Naive thymus-derived CD4-positive, alpha-beta T cell (primary cell): Measurements from ENCODE around the gene FCHSD2. TPM values are rescaled to one million over a fixed set of nuclear protein-coding genes. Genes with fewer than 3 reads are reported as not detected.

Source experiments
- ATAC-seq: fragments of 150-1000 bp; cut with Tn5 transposase; 2 replicates; pipeline ENCODE4 v1.10.0; 2021; ENCODE audit warnings: mild to moderate bottlenecking, moderate library complexity
- CTCF ChIA-PET: fragments of 350-600 bp; sonication (Branson Sonifier 250); formaldehyde crosslinking; loops from one replicate; lab custom pipeline; 2021; ENCODE audit warnings: antibody characterized with exemption; lab: Charles Lee
- POLR2A ChIA-PET: fragments of 350-600 bp; sonication (Branson Sonifier 250); formaldehyde crosslinking; loops from one replicate; lab custom pipeline; 2021; ENCODE audit warnings: antibody characterized with exemption, inconsistent platforms; lab: Charles Lee
- DNase-seq, 9 donors: peaks; one replicate each; pipeline versions ENCODE4 v3.0.0 to v3.0.0-alpha.2; 2020 to 2022; ENCODE audit warnings: mixed read lengths in 1 of 9
- H3K27ac ChIP-seq: one replicate; pipeline ENCODE4 v1.7.0; 2013; ENCODE audit warnings: mild to moderate bottlenecking, low read depth, low read length, moderate library complexity
- H3K27me3 ChIP-seq, 2 donors: one replicate each; pipeline ENCODE4 v1.7.0; 2013; ENCODE audit warnings: low read length in 2 of 2, mild to moderate bottlenecking in 2 of 2, moderate library complexity in 2 of 2; ENCODE audit not compliant: control insufficient read depth in 2 of 2, insufficient read depth in 2 of 2
- H3K36me3 ChIP-seq, 3 experiments: 1 replicate in 2 of 3; 2 replicates in 1 of 3; pipeline ENCODE4 v1.7.0; 2013; ENCODE audit warnings: low read length in 3 of 3, mild to moderate bottlenecking in 3 of 3, moderate library complexity in 1 of 3; ENCODE audit not compliant: insufficient read depth in 3 of 3, control insufficient read depth in 2 of 3
- H3K4me1 ChIP-seq, 2 donors: one replicate each; pipeline ENCODE4 v1.7.0; 2013; ENCODE audit warnings: low read length in 2 of 2, mild to moderate bottlenecking in 2 of 2, moderate library complexity in 1 of 2; ENCODE audit not compliant: control insufficient read depth in 2 of 2, insufficient read depth in 2 of 2
- H3K4me3 ChIP-seq: 2 replicates; pipeline ENCODE4 v1.7.0; 2013; ENCODE audit warnings: mild to moderate bottlenecking, low read length
- H3K9me3 ChIP-seq, 3 experiments: 1 replicate in 2 of 3; 2 replicates in 1 of 3; pipeline ENCODE4 v1.7.0; 2013; ENCODE audit warnings: low read length in 3 of 3; ENCODE audit not compliant: control insufficient read depth in 2 of 3
- H3K27ac Mint-ChIP-seq, 9 donors: one replicate each; pipeline ENCODE4 v1.8.0; 2020 to 2022; ENCODE audit warnings: mixed read lengths in 9 of 9, mild to moderate bottlenecking in 8 of 9, moderate library complexity in 5 of 9, inconsistent platforms in 2 of 9
- H3K27me3 Mint-ChIP-seq, 5 donors: one replicate each; pipeline ENCODE4 v1.8.0; 2021 to 2022; ENCODE audit warnings: mixed read lengths in 5 of 5, mild to moderate bottlenecking in 1 of 5
- H3K36me3 Mint-ChIP-seq, 5 donors: one replicate each; pipeline ENCODE4 v1.8.0; 2020 to 2022; ENCODE audit warnings: mixed read lengths in 5 of 5, mild to moderate bottlenecking in 3 of 5, inconsistent platforms in 1 of 5
- H3K4me1 Mint-ChIP-seq, 7 donors: one replicate each; pipeline ENCODE4 v1.8.0; 2020 to 2022; ENCODE audit warnings: mixed read lengths in 7 of 7, mild to moderate bottlenecking in 3 of 7, inconsistent platforms in 1 of 7
- H3K4me3 Mint-ChIP-seq, 10 donors: one replicate each; pipeline ENCODE4 v1.8.0; 2020 to 2022; ENCODE audit warnings: mild to moderate bottlenecking in 10 of 10, mixed read lengths in 10 of 10, moderate library complexity in 6 of 10, inconsistent platforms in 2 of 10
- H3K9me3 Mint-ChIP-seq, 11 donors: one replicate each; pipeline ENCODE4 v1.8.0; 2020 to 2022; ENCODE audit warnings: mixed read lengths in 11 of 11, mild to moderate bottlenecking in 4 of 11, inconsistent platforms in 1 of 11, moderate library complexity in 1 of 11
- intact Hi-C, 2 donors: fragments of 100-400 bp; cut with micrococcal nuclease; formaldehyde crosslinking; loops; one replicate each; pipeline ENCODE4 v1.15.1; 2023
- polyA plus RNA-seq, 2 donors: library from polyadenylated mRNA; unstranded; fragments of 300-500 nt; fragmentation: Illumina TruSeq; gene quantifications; one replicate each; pipeline ENCODE4 v1.2.3, GENCODE V29; 2021
- total RNA-seq, 6 experiments: library from RNA in 5 of 6; stranded (reverse) in 5 of 6; gene quantifications; 1 replicate in 5 of 6; 2 replicates in 1 of 6; pipeline ENCODE4 v1.2.3 and lab custom pipeline; 2021 to 2026

The FCHSD2 gene
- total and polyA plus RNA-seq, 7 experiments from 2014 or later, result 18.3 to 69.9 (median 48.6) TPM

DNA sequence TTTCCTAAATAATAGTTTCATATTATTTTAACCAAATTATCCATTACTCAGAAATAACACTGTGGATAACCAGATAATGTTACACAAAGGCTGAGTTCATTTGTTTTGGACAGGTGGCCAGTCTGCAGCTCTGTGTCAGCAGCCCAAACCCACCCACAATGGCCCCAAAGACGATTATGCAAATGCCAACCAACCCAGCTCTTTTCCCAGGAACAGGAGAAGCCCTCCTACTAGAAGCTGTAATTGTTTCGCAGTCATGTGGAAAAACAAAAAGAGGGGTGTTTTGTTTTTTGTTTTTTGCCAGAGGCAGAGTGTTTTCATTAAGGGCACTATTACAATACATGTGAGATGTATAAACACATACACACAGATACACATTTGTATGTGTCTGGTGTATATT is 102.1 kb downstream of the FCHSD2 start:
- H3K27me3 Mint-ChIP-seq, result no peaks in the 10 kb centered on the region
- H3K36me3 ChIP-seq, result no peaks in the 10 kb centered on the region
- peaks cover 3 to 4% of the 10 kb centered on the region in 2 donors for H3K4me1 ChIP-seq
- no peak overlapping the region for H3K4me3 ChIP-seq
- H3K36me3 Mint-ChIP-seq, result peaks cover 0 to 25% (median 10%) of the 10 kb centered on the region in 5 donors
- no peak overlapping the region for H3K27ac ChIP-seq
- DNase-seq (no peak), ATAC-seq (no peak)
- H3K27me3 ChIP-seq, result no peaks in the 10 kb centered on the region
- H3K4me3 Mint-ChIP-seq, result no peak overlapping the region
- intact Hi-C loops, result loop anchor here in 1 of 2 donors (10.0 kb wide), 1 partner anchor 55 kb away; no protein-coding TSS in a partner anchor
- peaks cover 0 to 3% (median 0%) of the 10 kb centered on the region in 11 donors for H3K9me3 Mint-ChIP-seq
- POLR2A ChIA-PET, result no interaction called here
- peak overlapping the region in 1 of 9 donors; percentile 10 for H3K27ac Mint-ChIP-seq
- no peaks in the 10 kb centered on the region for H3K9me3 ChIP-seq
- CTCF ChIA-PET, result interaction anchor here (0.6 kb wide), 1 partner anchor 15 kb away, joined by 3 read pairs; no protein-coding TSS in a partner anchor
- peaks cover 0 to 29% (median 19%) of the 10 kb centered on the region in 7 donors for H3K4me1 Mint-ChIP-seq

DNA sequence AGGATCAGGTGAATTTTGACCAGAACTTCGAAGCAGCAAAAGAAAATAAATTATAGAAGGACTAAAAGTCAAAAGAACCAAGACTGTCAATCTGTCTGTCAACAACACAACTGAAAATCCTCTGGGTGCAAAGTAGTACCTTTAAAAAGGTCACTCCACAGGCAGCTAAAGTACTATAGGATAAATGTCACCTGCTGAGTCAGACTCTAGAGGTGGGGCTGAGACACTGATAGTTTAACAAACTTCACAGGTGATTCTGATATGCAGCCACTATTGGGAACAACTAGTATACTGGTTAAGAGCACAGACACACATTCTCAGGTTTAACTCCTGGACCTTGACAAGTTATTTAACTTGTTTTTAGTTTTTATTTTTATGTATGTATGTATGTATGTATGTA is 107.3 kb downstream of the FCHSD2 start:
- Mint-ChIP-seq H3K4me3 (peak overlapping the region; percentile 17 to 83 (median 72)), H3K9me3 (peaks cover 0 to 6% (median 0%) of the 10 kb centered on the region in 11 donors), H3K27me3 (no peaks in the 10 kb centered on the region), H3K4me1 (peaks cover 23 to 70% (median 57%) of the 10 kb centered on the region in 7 donors), H3K36me3 (peaks cover 0 to 26% (median 7%) of the 10 kb centered on the region in 5 donors), H3K27ac (peak overlapping the region; percentile 61 to 90 (median 78))
- peak; percentile 31 for ATAC-seq
- Histone ChIP-seq H3K27me3 (no peaks in the 10 kb centered on the region), H3K4me3 (peak overlapping the region; percentile 22), H3K4me1 (peaks cover 8 to 20% of the 10 kb centered on the region in 2 donors), H3K36me3 (no peaks in the 10 kb centered on the region), H3K9me3 (no peaks in the 10 kb centered on the region), H3K27ac (no peak overlapping the region)
- intact Hi-C loops, result loop anchor here (1.0 to 10.0 kb wide), 5 partner anchors 64 to 312 kb away; partner anchors contain the start of gene FCHSD2 (in 2 of the 2)
- POLR2A ChIA-PET, result interaction anchor here (0.7 to 1.4 kb wide), 6 partner anchors 11 to 108 kb away, joined by 3 to 4 read pairs (median 3); partner anchors contain the start of gene FCHSD2
- no peak for DNase-seq
- CTCF ChIA-PET, result interaction anchor here (1.4 kb wide), 1 partner anchor 9 kb away, joined by 3 read pairs; no protein-coding TSS in a partner anchor

DNA sequence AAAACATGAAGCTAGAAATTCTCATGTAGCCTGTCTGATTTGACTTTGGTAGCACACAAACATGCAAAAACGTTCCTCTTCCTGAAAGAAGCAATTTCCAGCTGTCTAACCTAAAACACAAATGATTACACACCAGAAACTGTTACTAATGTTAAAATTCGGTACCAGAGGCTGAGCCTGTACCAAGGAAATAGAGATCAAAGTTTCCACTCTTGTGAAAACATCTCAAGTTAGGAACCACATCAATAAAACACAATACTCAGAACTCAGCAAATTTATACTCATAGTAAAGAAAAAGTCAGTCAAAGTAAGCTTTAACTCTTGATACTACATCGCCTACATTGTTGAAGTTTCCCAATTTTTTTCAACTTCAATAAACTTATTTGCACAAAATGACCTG is 107.8 kb downstream of the FCHSD2 start:
- no peaks in the 10 kb centered on the region for H3K27me3 Mint-ChIP-seq
- Histone ChIP-seq H3K27me3 (no peaks in the 10 kb centered on the region), H3K9me3 (no peaks in the 10 kb centered on the region), H3K27ac (no peak overlapping the region), H3K4me1 (peaks cover 8 to 20% of the 10 kb centered on the region in 2 donors), H3K4me3 (peak overlapping the region; percentile 22), H3K36me3 (no peaks in the 10 kb centered on the region)
- H3K9me3 Mint-ChIP-seq, result peaks cover 0 to 10% (median 0%) of the 10 kb centered on the region in 11 donors
- peak; percentile 94 for ATAC-seq
- peaks cover 0 to 30% (median 7%) of the 10 kb centered on the region in 5 donors for H3K36me3 Mint-ChIP-seq
- peaks cover 27 to 74% (median 62%) of the 10 kb centered on the region in 7 donors for H3K4me1 Mint-ChIP-seq
- CTCF ChIA-PET, result interaction anchor here (1.4 kb wide), 1 partner anchor 9 kb away, joined by 3 read pairs; no protein-coding TSS in a partner anchor
- peak overlapping the region; percentile 61 to 90 (median 78) for H3K27ac Mint-ChIP-seq
- peak in 7 of 9 donors; percentile 25 to 80 (median 73) for DNase-seq
- POLR2A ChIA-PET, result interaction anchor here (0.7 to 1.4 kb wide), 4 partner anchors 15 to 108 kb away, joined by 3 to 4 read pairs (median 3); partner anchors contain the start of gene FCHSD2
- intact Hi-C loops, result loop anchor here (1.0 to 10.0 kb wide), 5 partner anchors 64 to 312 kb away; partner anchors contain the start of gene FCHSD2 (in 2 of the 2)
- H3K4me3 Mint-ChIP-seq, result peak overlapping the region; percentile 17 to 83 (median 72)

GRCh38 chr11:73030130-73030529 is 112.0 kb downstream of the FCHSD2 start:
- H3K36me3 ChIP-seq, result no peaks in the 10 kb centered on the region
- Mint-ChIP-seq H3K4me1 (peaks cover 22 to 62% (median 52%) of the 10 kb centered on the region in 7 donors), H3K36me3 (peaks cover 5 to 60% (median 32%) of the 10 kb centered on the region in 5 donors), H3K27me3 (no peaks in the 10 kb centered on the region), H3K9me3 (peaks cover 0 to 37% (median 19%) of the 10 kb centered on the region in 11 donors), H3K4me3 (no peak overlapping the region), H3K27ac (peak overlapping the region in 1 of 9 donors; percentile 13)
- POLR2A ChIA-PET, result no interaction called here
- intact Hi-C loops, result loop anchor here in 1 of 2 donors (10.0 kb wide), 1 partner anchor 105 kb away; no protein-coding TSS in a partner anchor
- DNase-seq (no peak), ATAC-seq (no peak)
- CTCF ChIA-PET, result no interaction called here
- H3K9me3 ChIP-seq, result peaks cover 0 to 11% (median 0%) of the 10 kb centered on the region in 3 experiments
- H3K27me3 ChIP-seq, result no peaks in the 10 kb centered on the region
- no peak overlapping the region for H3K4me3 ChIP-seq
- no peak overlapping the region for H3K27ac ChIP-seq
- peaks cover 6 to 17% of the 10 kb centered on the region in 2 donors for H3K4me1 ChIP-seq

DNA sequence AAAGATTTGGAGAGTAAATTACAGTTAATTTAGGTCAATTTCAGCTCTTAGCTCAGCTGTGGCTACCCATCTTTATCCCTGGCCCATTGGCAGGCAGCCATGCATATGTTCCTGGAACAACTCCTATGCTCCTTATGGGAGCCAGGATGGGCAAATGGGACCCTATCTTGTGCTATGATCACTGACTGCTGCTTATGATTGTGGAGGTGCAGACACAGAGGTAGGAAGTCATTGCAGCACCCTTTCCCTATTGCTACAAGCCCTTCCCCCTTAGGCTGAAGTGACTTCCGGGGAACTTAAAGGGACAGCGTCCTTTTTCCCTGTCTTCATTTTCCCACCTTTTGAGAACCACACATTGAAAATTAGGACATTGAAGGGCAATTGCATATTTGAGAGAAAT is 112.7 kb downstream of the FCHSD2 start:
- DNase-seq (no peak), ATAC-seq (no peak)
- Mint-ChIP-seq H3K36me3 (peaks cover 9 to 68% (median 39%) of the 10 kb centered on the region in 5 donors), H3K4me1 (peaks cover 16 to 55% (median 45%) of the 10 kb centered on the region in 7 donors), H3K9me3 (peaks cover 3 to 45% (median 26%) of the 10 kb centered on the region in 11 donors), H3K27me3 (no peaks in the 10 kb centered on the region), H3K4me3 (peak overlapping the region in 5 of 10 donors; percentile 10 to 45 (median 17)), H3K27ac (peak overlapping the region in 3 of 9 donors; percentile 13 to 72 (median 60))
- intact Hi-C loops, result no loop called here
- H3K4me1 ChIP-seq, result peaks cover 0 to 10% of the 10 kb centered on the region in 2 donors
- peaks cover 0 to 11% (median 0%) of the 10 kb centered on the region in 3 experiments for H3K9me3 ChIP-seq
- ChIA-PET CTCF (no interaction called here), POLR2A (no interaction called here)
- H3K36me3 ChIP-seq, result no peaks in the 10 kb centered on the region
- no peaks in the 10 kb centered on the region for H3K27me3 ChIP-seq
- no peak overlapping the region for H3K4me3 ChIP-seq
- H3K27ac ChIP-seq, result no peak overlapping the region

DNA sequence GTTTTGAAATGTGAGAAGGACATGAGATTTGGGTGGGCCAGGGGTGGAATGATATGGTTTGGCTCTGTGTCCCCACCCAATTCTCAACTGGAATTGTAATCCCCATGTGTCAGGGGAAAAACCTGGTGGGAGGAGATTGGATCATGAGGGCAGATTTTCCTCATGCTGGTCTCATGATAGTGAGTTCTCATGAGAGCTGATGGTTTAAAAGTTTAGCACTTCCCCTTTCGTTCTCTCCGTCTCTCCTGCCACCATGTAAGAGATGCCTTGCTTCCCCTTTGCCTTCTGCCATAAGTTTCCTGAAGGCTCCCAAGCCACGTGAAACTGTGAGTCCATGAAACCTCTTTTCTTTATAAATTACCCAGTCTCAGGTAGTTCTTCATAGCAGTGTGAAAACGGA is 113.5 kb downstream of the FCHSD2 start:
- H3K27ac ChIP-seq, result no peak overlapping the region
- no peak overlapping the region for H3K4me3 ChIP-seq
- ChIA-PET CTCF (no interaction called here), POLR2A (no interaction called here)
- H3K27me3 ChIP-seq, result no peaks in the 10 kb centered on the region
- Mint-ChIP-seq H3K4me1 (peaks cover 12 to 50% (median 40%) of the 10 kb centered on the region in 7 donors), H3K4me3 (peak overlapping the region in 2 of 10 donors; percentile 45), H3K27ac (no peak overlapping the region), H3K27me3 (no peaks in the 10 kb centered on the region), H3K9me3 (peaks cover 10 to 53% (median 34%) of the 10 kb centered on the region in 11 donors), H3K36me3 (peaks cover 15 to 75% (median 47%) of the 10 kb centered on the region in 5 donors)
- ATAC-seq (peak; percentile 41), DNase-seq (no peak)
- peaks cover 0 to 11% (median 0%) of the 10 kb centered on the region in 3 experiments for H3K9me3 ChIP-seq
- no peaks in the 10 kb centered on the region for H3K36me3 ChIP-seq
- intact Hi-C loops, result no loop called here
- peaks cover 0 to 6% of the 10 kb centered on the region in 2 donors for H3K4me1 ChIP-seq
